ENCODE results near the gene HOXB6. TPM values are rescaled to one million over a fixed set of nuclear protein-coding genes. Genes with fewer than 3 reads are reported as not detected.

Gene HOXB6
- total and polyA plus RNA-seq, 5 donors from 2014 or later: not detected

DNA sequence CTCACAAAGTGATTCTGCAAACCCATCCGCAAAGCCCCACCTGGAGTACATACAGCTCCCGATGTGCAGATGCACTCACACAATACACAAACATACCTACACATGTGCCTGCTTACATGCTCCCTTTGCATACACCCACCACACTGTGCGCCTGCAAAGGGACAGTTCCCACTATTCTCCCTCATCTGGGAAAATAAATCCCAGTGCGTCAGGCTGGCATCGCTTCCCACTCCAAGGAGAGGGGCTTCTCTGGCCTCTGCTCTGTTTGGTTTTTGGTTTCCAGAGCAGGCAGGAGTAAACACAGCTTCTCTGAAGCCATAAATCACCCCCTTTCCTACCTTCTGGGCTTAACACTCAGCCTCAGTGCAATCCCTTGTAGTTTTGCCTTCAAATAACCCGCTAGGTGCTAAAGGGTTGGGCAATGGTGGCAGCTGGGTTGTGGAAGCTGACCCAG, 41.4 kb downstream of the HOXB6 start:
- H3K36me3 ChIP-seq (ENCODE audit: control insufficient read depth, insufficient read depth, low read length): no peaks in the 10 kb centered on the region
- DNase-seq (no peak), ATAC-seq (ENCODE audit: low read depth in 2 of 2) (no peak)
- H3K4me3 Mint-ChIP-seq: no peak overlapping the region
- no peaks in the 10 kb centered on the region for H3K9me3 Mint-ChIP-seq
- peaks cover 9% of the 10 kb centered on the region for H3K27me3 Mint-ChIP-seq
- peaks cover 5% of the 10 kb centered on the region for H3K36me3 Mint-ChIP-seq
- H3K4me1 ChIP-seq (ENCODE audit: control insufficient read depth, insufficient read depth, low read length, poor library complexity, severe bottlenecking): no peaks in the 10 kb centered on the region
- H3K4me1 Mint-ChIP-seq: peaks cover 0 to 14% (median 2%) of the 10 kb centered on the region in 4 donors
- no peak overlapping the region for H3K4me3 ChIP-seq (ENCODE audit: low read depth, low read length)
- H3K27ac ChIP-seq (ENCODE audit: insufficient read depth, low read length, poor library complexity, severe bottlenecking): no peak overlapping the region
- peaks cover 3% of the 10 kb centered on the region for H3K27me3 ChIP-seq (ENCODE audit: control insufficient read depth, insufficient read depth, low read length)
- no peak overlapping the region for H3K27ac Mint-ChIP-seq
- no peaks in the 10 kb centered on the region for H3K9me3 ChIP-seq (ENCODE audit: control insufficient read depth in 2 of 2, low read length in 2 of 2)

DNA sequence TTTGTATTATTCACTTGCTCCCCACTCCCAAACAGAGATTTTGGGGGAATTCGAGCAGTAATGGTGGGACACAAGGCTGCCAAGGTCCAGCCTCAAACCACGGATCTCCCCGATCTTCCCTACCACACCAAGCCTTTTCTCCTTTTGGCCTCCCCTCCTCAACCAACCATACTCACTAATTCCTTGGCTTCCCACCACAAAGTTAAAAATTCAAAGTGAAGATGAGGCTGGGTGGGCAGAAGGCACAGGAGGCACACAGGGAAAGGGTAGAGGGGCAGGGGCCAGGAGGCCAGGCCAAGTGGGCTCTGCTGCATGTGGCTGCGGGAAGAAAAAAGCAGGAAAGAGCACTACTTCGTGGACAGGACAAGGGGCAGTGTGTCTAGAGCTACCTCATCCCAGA, 41.9 kb downstream of the HOXB6 start:
- peaks cover 4% of the 10 kb centered on the region for H3K36me3 Mint-ChIP-seq
- Histone ChIP-seq H3K4me1 (ENCODE audit: control insufficient read depth, insufficient read depth, low read length, poor library complexity, severe bottlenecking) (no peaks in the 10 kb centered on the region), H3K27ac (ENCODE audit: insufficient read depth, low read length, poor library complexity, severe bottlenecking) (no peak overlapping the region), H3K4me3 (ENCODE audit: low read depth, low read length) (no peak overlapping the region), H3K27me3 (ENCODE audit: control insufficient read depth, insufficient read depth, low read length) (peaks cover 3% of the 10 kb centered on the region), H3K9me3 (ENCODE audit: control insufficient read depth in 2 of 2, low read length in 2 of 2) (no peaks in the 10 kb centered on the region), H3K36me3 (ENCODE audit: control insufficient read depth, insufficient read depth, low read length) (no peaks in the 10 kb centered on the region)
- no peaks in the 10 kb centered on the region for H3K9me3 Mint-ChIP-seq
- no peak for DNase-seq
- ATAC-seq (ENCODE audit: low read depth in 2 of 2): no peak
- H3K27ac Mint-ChIP-seq: no peak overlapping the region
- H3K4me1 Mint-ChIP-seq: peaks cover 0 to 12% (median under 1%) of the 10 kb centered on the region in 4 donors
- peaks cover 12% of the 10 kb centered on the region for H3K27me3 Mint-ChIP-seq
- no peak overlapping the region for H3K4me3 Mint-ChIP-seq

DNA sequence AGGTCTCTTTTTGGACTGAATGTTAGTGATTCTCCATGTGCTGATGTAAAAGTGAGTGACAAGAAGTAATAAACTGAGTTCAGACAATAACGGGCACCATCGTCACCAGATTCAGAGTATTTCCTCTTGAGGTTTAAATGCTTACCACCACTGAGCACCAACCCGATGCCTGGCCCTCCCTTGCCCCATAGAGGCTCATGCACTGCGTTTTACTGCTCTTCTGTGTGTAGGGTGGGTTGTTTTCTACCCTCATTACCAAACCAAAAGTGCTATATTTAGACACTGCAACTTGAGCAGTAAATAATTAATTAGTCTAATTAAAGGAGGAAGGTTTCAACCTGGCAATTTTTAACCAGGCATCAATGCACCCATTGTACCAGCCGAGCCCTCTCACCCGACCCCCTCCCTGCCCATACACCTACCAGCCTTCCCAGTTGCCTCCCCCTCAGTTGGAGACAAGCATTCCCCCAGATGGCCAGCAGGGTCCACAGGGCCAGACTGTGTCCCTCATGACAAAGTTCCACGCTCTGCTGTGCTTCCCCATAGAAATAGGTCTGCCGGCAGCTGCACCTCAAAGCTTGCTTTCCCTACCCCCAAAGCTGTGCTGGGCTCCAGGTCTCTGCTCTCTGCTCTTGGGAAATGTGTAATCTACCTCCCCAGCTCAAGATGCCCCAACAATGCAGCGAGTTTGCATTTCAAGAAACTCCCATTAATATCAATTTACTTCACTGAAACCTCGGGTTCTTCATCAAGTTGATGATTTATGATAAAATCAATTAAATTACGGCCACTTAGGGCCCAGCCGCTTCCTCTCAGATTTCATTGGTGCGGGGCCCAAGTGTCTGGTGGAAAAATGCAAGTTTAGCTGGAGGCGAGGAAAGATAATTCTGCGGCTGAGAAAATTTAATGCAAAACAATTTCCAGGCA, 42.6 kb downstream of the HOXB6 start:
- H3K4me3 ChIP-seq (ENCODE audit: low read depth, low read length): no peak overlapping the region
- peak in 1 of 2 donors; percentile 48 for ATAC-seq (ENCODE audit: low read depth in 2 of 2)
- H3K36me3 Mint-ChIP-seq: peaks cover 4% of the 10 kb centered on the region
- H3K9me3 ChIP-seq (ENCODE audit: control insufficient read depth in 2 of 2, low read length in 2 of 2): no peaks in the 10 kb centered on the region
- no peaks in the 10 kb centered on the region for H3K4me1 ChIP-seq (ENCODE audit: control insufficient read depth, insufficient read depth, low read length, poor library complexity, severe bottlenecking)
- no peaks in the 10 kb centered on the region for H3K36me3 ChIP-seq (ENCODE audit: control insufficient read depth, insufficient read depth, low read length)
- peaks cover 0 to 12% (median under 1%) of the 10 kb centered on the region in 4 donors for H3K4me1 Mint-ChIP-seq
- no peak overlapping the region for H3K27ac Mint-ChIP-seq
- H3K4me3 Mint-ChIP-seq: no peak overlapping the region
- H3K9me3 Mint-ChIP-seq: no peaks in the 10 kb centered on the region
- DNase-seq: no peak
- peaks cover 3% of the 10 kb centered on the region for H3K27me3 ChIP-seq (ENCODE audit: control insufficient read depth, insufficient read depth, low read length)
- H3K27me3 Mint-ChIP-seq: peaks cover 13% of the 10 kb centered on the region
- no peak overlapping the region for H3K27ac ChIP-seq (ENCODE audit: insufficient read depth, low read length, poor library complexity, severe bottlenecking)

DNA sequence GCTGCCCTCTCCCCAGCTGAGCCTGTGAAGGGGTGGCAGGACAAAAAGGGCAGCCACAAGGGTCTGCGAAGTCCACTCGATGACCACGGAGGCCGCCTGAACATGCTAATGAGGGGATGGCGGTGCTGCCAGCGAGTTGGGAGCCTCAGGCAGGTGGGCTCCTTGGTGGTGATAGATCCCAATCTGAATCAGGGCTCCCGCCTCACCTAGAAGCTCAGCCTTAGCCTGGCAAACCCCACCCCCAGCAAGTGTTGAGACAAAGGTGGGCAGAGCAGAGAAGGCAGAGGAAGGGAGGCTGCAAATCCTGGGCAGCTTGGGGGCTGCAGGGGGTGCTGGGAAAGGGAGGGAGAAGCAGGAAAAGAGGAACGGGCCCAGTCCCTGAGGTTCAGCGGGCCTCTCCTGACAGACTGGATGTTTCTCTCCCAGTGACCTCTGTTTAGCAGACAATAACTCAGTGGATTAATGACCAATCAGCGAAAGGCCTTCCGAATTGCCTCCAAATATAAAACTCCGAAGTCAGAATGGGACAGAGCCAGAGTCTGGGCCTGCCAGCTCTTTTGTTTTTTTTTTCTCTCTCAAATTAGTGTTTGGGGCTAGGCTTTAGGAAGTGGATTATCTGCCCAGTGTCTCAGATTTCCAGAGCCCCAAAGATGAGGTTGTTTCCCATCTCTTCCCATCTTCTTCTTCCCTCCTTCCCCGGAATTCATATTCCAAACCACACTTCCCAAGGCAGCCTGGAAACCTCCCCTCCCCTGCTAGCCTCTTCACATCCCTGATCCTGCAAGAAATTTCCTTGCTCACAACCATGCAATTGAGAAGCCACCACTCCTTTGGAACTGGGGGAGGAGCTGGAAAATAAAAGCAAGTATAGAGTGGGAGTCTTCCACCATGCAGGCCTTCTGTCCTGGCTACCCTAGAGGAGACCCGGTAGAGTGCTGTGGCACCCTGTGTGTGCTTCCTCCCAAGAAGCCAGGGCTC, 44.7 kb downstream of the HOXB6 start:
- Histone ChIP-seq H3K4me3 (ENCODE audit: low read depth, low read length) (no peak overlapping the region), H3K27me3 (ENCODE audit: control insufficient read depth, insufficient read depth, low read length) (no peaks in the 10 kb centered on the region), H3K4me1 (ENCODE audit: control insufficient read depth, insufficient read depth, low read length, poor library complexity, severe bottlenecking) (peaks cover 2% of the 10 kb centered on the region), H3K36me3 (ENCODE audit: control insufficient read depth, insufficient read depth, low read length) (no peaks in the 10 kb centered on the region), H3K9me3 (ENCODE audit: control insufficient read depth in 2 of 2, low read length in 2 of 2) (no peaks in the 10 kb centered on the region), H3K27ac (ENCODE audit: insufficient read depth, low read length, poor library complexity, severe bottlenecking) (no peak overlapping the region)
- ATAC-seq (ENCODE audit: low read depth in 2 of 2) (no peak), DNase-seq (no peak)
- H3K9me3 Mint-ChIP-seq: no peaks in the 10 kb centered on the region
- peaks cover 28% of the 10 kb centered on the region for H3K27me3 Mint-ChIP-seq
- no peak overlapping the region for H3K4me3 Mint-ChIP-seq
- H3K27ac Mint-ChIP-seq: peak overlapping the region in 1 of 3 donors; percentile 26
- peaks cover 4% of the 10 kb centered on the region for H3K36me3 Mint-ChIP-seq
- peaks cover 0 to 16% (median 8%) of the 10 kb centered on the region in 4 donors for H3K4me1 Mint-ChIP-seq

DNA sequence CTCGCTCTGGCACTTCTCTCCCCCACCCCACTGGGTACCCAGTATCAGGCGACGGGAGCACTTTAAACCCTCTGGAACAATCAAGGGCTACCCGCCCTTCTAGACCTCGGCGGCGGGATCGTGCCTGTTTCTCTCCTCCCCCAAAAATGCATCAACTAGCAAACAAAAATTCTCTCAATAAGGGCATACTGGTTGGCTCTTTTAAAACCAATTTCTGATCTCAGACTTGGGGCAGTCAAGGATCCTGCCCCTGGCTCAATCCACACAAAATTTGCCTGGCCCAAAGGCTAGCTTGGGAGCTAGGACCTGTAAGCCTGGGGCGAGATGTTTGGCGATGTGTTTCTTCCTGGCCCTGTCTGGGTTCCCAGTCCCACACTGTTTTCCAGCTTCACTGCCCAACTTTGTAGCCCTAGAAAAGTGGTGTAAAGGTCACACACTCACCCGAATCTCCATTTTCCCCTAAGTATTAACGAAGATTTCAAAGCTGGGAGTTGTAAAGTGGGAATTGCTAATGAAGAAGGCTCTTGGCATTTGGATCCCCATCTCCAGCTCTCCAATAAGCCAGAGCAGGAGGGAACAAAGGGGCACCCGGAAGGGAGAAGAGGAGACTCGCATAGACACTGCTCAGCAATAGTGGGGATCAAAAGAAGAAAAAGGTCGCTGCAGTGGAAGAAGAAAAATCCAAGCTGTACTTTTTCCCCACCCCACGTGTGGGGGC, 45.5 kb downstream of the HOXB6 start:
- Histone ChIP-seq H3K27me3 (ENCODE audit: control insufficient read depth, insufficient read depth, low read length) (no peaks in the 10 kb centered on the region), H3K4me3 (ENCODE audit: low read depth, low read length) (no peak overlapping the region), H3K9me3 (ENCODE audit: control insufficient read depth in 2 of 2, low read length in 2 of 2) (no peaks in the 10 kb centered on the region), H3K36me3 (ENCODE audit: control insufficient read depth, insufficient read depth, low read length) (no peaks in the 10 kb centered on the region), H3K4me1 (ENCODE audit: control insufficient read depth, insufficient read depth, low read length, poor library complexity, severe bottlenecking) (peaks cover 2% of the 10 kb centered on the region), H3K27ac (ENCODE audit: insufficient read depth, low read length, poor library complexity, severe bottlenecking) (no peak overlapping the region)
- no peaks in the 10 kb centered on the region for H3K9me3 Mint-ChIP-seq
- ATAC-seq (ENCODE audit: low read depth in 2 of 2) (no peak), DNase-seq (no peak)
- no peak overlapping the region for H3K27ac Mint-ChIP-seq
- H3K4me3 Mint-ChIP-seq: no peak overlapping the region
- peaks cover 4% of the 10 kb centered on the region for H3K36me3 Mint-ChIP-seq
- peaks cover 28% of the 10 kb centered on the region for H3K27me3 Mint-ChIP-seq
- peaks cover 0 to 12% (median 8%) of the 10 kb centered on the region in 4 donors for H3K4me1 Mint-ChIP-seq

DNA sequence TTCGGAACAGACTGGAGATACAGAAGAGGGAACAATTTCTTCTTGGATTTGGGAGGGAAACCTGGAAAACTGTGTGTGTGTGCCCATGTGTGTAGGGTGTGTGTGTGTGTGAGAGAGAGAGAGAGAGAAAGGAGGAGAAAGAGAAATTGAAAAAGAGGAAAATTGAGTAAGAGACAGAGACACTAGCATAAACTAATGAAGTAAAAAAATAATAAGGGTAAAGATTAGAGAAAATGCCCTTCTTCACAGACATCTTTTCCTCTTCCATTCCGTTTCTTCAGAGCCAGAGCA, 46.0 kb downstream of the HOXB6 start:
- DNase-seq (no peak), ATAC-seq (ENCODE audit: low read depth in 2 of 2) (no peak)
- Histone ChIP-seq H3K4me1 (ENCODE audit: control insufficient read depth, insufficient read depth, low read length, poor library complexity, severe bottlenecking) (peaks cover 2% of the 10 kb centered on the region), H3K4me3 (ENCODE audit: low read depth, low read length) (no peak overlapping the region), H3K27me3 (ENCODE audit: control insufficient read depth, insufficient read depth, low read length) (no peaks in the 10 kb centered on the region), H3K36me3 (ENCODE audit: control insufficient read depth, insufficient read depth, low read length) (no peaks in the 10 kb centered on the region), H3K27ac (ENCODE audit: insufficient read depth, low read length, poor library complexity, severe bottlenecking) (no peak overlapping the region), H3K9me3 (ENCODE audit: control insufficient read depth in 2 of 2, low read length in 2 of 2) (no peaks in the 10 kb centered on the region)
- Mint-ChIP-seq H3K27ac (peak overlapping the region in 1 of 3 donors; percentile 67), H3K27me3 (peaks cover 27% of the 10 kb centered on the region), H3K4me1 (peaks cover 0 to 12% (median 8%) of the 10 kb centered on the region in 4 donors), H3K4me3 (no peak overlapping the region), H3K36me3 (peaks cover 4% of the 10 kb centered on the region), H3K9me3 (no peaks in the 10 kb centered on the region)

DNA sequence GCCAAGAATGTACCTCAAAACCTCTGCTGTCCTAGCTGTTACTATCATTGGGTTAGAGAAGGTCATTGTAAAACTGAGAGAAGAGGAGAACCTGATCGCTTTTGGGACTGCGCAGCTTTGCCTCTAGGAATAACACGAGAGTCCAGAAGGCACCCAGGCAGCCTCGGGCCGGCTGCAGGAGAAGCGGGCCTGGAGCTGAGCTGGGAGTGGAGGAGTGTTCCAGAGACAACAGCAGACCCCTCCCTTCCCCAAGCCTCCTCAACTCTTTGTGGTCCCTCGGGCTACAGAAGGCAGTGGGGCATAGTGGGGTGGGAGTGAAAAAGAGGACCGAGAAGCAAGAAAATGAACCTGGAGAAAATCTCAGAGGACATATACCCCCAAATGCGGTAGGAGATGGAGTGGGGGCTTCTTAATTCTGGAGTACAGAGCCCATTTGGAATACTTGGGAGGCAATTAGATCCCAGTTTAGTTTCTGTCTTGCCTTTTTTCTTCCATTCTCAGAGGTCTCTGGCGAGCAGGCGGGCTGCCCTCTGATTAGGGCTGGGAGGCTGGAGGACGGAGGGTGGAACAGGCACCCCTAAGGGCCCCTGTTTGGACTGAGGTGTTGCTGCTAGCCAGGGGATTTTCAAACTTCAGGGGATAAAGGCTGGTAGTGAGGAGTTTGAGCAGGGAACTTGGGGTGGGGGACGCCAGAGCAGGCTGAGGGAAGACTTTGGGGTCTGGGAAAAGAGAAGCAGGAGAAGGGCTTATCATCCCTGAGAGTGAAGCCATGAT, 46.5 kb downstream of the HOXB6 start:
- peaks cover 0 to 12% (median 8%) of the 10 kb centered on the region in 4 donors for H3K4me1 Mint-ChIP-seq
- Histone ChIP-seq H3K27me3 (ENCODE audit: control insufficient read depth, insufficient read depth, low read length) (no peaks in the 10 kb centered on the region), H3K4me3 (ENCODE audit: low read depth, low read length) (no peak overlapping the region), H3K27ac (ENCODE audit: insufficient read depth, low read length, poor library complexity, severe bottlenecking) (no peak overlapping the region), H3K4me1 (ENCODE audit: control insufficient read depth, insufficient read depth, low read length, poor library complexity, severe bottlenecking) (peaks cover 2% of the 10 kb centered on the region), H3K36me3 (ENCODE audit: control insufficient read depth, insufficient read depth, low read length) (no peaks in the 10 kb centered on the region), H3K9me3 (ENCODE audit: control insufficient read depth in 2 of 2, low read length in 2 of 2) (no peaks in the 10 kb centered on the region)
- no peak overlapping the region for H3K4me3 Mint-ChIP-seq
- no peak for DNase-seq
- H3K27me3 Mint-ChIP-seq: peaks cover 21% of the 10 kb centered on the region
- peaks cover 4% of the 10 kb centered on the region for H3K36me3 Mint-ChIP-seq
- H3K9me3 Mint-ChIP-seq: no peaks in the 10 kb centered on the region
- H3K27ac Mint-ChIP-seq: peak overlapping the region in 1 of 3 donors; percentile 67
- ATAC-seq (ENCODE audit: low read depth in 2 of 2): no peak

All from CD4-positive, CD25-positive, alpha-beta regulatory T cell (primary cell).